Neutrophil (primary cell): ENCODE results near the gene NFU1.
"Not testable (repeated sequence)": the region's sequence is repeated elsewhere in the genome, so short reads cannot be mapped to it uniquely, and the experiment has no call there.

Experiments used
- H3K27ac ChIP-seq: fragments of 200-600 bp; sonication (generic); 2 replicates; pipeline ENCODE4 v1.5.1; 2016; ENCODE audit warnings: mild to moderate bottlenecking, moderate library complexity
- H3K27me3 ChIP-seq: fragments of 200-600 bp; sonication (generic); 2 replicates; pipeline ENCODE4 v1.6.0; 2016; ENCODE audit warnings: mild to moderate bottlenecking
- H3K36me3 ChIP-seq: fragments of 200-600 bp; sonication (generic); 2 replicates; pipeline ENCODE4 v1.5.1; 2017
- H3K4me1 ChIP-seq, 2 experiments: fragments of 200-600 bp in 1 of 2; sonication (generic) in 1 of 2; 1 replicate in 1 of 2; 2 replicates in 1 of 2; pipeline versions ENCODE4 v1.5.1 to v1.6.1; 2013 to 2016; ENCODE audit warnings: low read depth in 1 of 2, low read length in 1 of 2, mild to moderate bottlenecking in 1 of 2, moderate library complexity in 1 of 2; ENCODE audit not compliant: control insufficient read depth in 1 of 2, insufficient read depth in 1 of 2
- H3K4me3 ChIP-seq, 2 experiments: fragments of 200-600 bp in 1 of 2; sonication (generic) in 1 of 2; 1 replicate in 1 of 2; 2 replicates in 1 of 2; pipeline ENCODE4 v1.5.1; 2013 to 2016; ENCODE audit warnings: low read depth in 1 of 2, low read length in 1 of 2, mild to moderate bottlenecking in 1 of 2, moderate library complexity in 1 of 2
- H3K9me3 ChIP-seq: fragments of 200-600 bp; sonication (generic); 2 replicates; pipeline ENCODE4 v1.5.1; 2016
- CTCF ChIP-seq: fragments of 200-600 bp; sonication (generic); IDR thresholded peaks from 2 replicates; pipeline ENCODE4 v1.5.1; 2016; ENCODE audit warnings: antibody characterized with exemption

NFU1 gene

GRCh38 chr2:69424419-69424818 is 12.8 kb downstream of the NFU1 start:
- Histone ChIP-seq H3K4me3 (no peak overlapping the region), H3K4me1 (no peaks in the 10 kb centered on the region), H3K27ac (no peak overlapping the region), H3K9me3 (no peaks in the 10 kb centered on the region), H3K27me3 (no peaks in the 10 kb centered on the region), H3K36me3 (peaks cover 65% of the 10 kb centered on the region)
- no peak for TF ChIP-seq CTCF

GRCh38 chr2:69422198-69422597 is 15.0 kb downstream of the NFU1 start:
- Histone ChIP-seq H3K36me3 (peaks cover 62% of the 10 kb centered on the region), H3K27ac (no peak overlapping the region), H3K4me3 (no peak overlapping the region), H3K9me3 (no peaks in the 10 kb centered on the region), H3K27me3 (no peaks in the 10 kb centered on the region), H3K4me1 (no peaks in the 10 kb centered on the region)
- no peak for TF ChIP-seq CTCF

GRCh38 chr2:69419111-69419510 is 18.1 kb downstream of the NFU1 start:
- not testable (repeated sequence) for H3K9me3 ChIP-seq, H3K27me3 ChIP-seq, H3K4me1 ChIP-seq, H3K27ac ChIP-seq, H3K4me3 ChIP-seq
- H3K36me3 ChIP-seq = peaks cover 61% of the 10 kb centered on the region

GRCh38 chr2:69416147-69416546 is 21.1 kb downstream of the NFU1 start:
- no peaks in the 10 kb centered on the region for H3K4me1 ChIP-seq
- TF ChIP-seq CTCF = no peak
- peaks cover 72% of the 10 kb centered on the region for H3K36me3 ChIP-seq
- no peaks in the 10 kb centered on the region for H3K9me3 ChIP-seq
- H3K27me3 ChIP-seq = no peaks in the 10 kb centered on the region
- no peak overlapping the region for H3K27ac ChIP-seq
- H3K4me3 ChIP-seq = no peak overlapping the region

- H3K27me3 ChIP-seq = no peaks in the 10 kb centered on the region
- no peak overlapping the region for H3K4me3 ChIP-seq
- H3K4me1 ChIP-seq = no peaks in the 10 kb centered on the region
- TF ChIP-seq CTCF = no peak
- H3K9me3 ChIP-seq = no peaks in the 10 kb centered on the region
- peaks cover 68% of the 10 kb centered on the region for H3K36me3 ChIP-seq
- no peak overlapping the region for H3K27ac ChIP-seq
Measured at GRCh38 chr2:69411120-69411519, 26.1 kb downstream of the NFU1 start.

GRCh38 chr2:69405306-69405705 is 31.9 kb downstream of the NFU1 start:
- Histone ChIP-seq H3K9me3 (no peaks in the 10 kb centered on the region), H3K27me3 (no peaks in the 10 kb centered on the region), H3K27ac (no peak overlapping the region), H3K4me3 (no peak overlapping the region), H3K4me1 (no peaks in the 10 kb centered on the region), H3K36me3 (peaks cover 78% of the 10 kb centered on the region)
- no peak for TF ChIP-seq CTCF
